HEK293 (cell line): ENCODE measurements around the gene HTRA1.

Experiments
- CTCF ChIA-PET: fragments of 350-600 bp; formaldehyde crosslinking; extraction: SDS; loops from one replicate; lab custom pipeline; 2021; ENCODE audit warnings: antibody characterized with exemption; lab: Yijun Ruan, JAX
- POLR2A ChIA-PET: fragments of 300-600 bp; formaldehyde crosslinking; extraction: SDS; loops from one replicate; lab custom pipeline; 2020; ENCODE audit warnings: antibody characterized with exemption, inconsistent platforms; lab: Yijun Ruan, JAX
- H3K27ac ChIP-seq: fragments of 200-500 bp; sonication (Bioruptor generic); 2 replicates; pipeline ENCODE4 v1.5.1; 2014; ENCODE audit warnings: low read depth, low read length, control low read depth, inconsistent platforms; ENCODE audit errors: extremely low read depth
- H3K36me3 ChIP-seq, 2 experiments: fragments of 200-500 bp in 1 of 2; sonication (Bioruptor generic) in 1 of 2; 1 replicate in 1 of 2; 2 replicates in 1 of 2; pipeline ENCODE4 v1.5.1; 2014 to 2017; ENCODE audit warnings: inconsistent platforms in 2 of 2, low read length in 2 of 2; ENCODE audit not compliant: control insufficient read depth in 2 of 2, insufficient read depth in 1 of 2
- H3K4me1 ChIP-seq: fragments of 200-500 bp; sonication (Bioruptor generic); 2 replicates; pipeline ENCODE4 v1.5.1; 2014; ENCODE audit warnings: mild to moderate bottlenecking, low read length, inconsistent platforms; ENCODE audit not compliant: control insufficient read depth, insufficient read depth
- H3K4me3 ChIP-seq: 2 replicates; pipeline ENCODE4 v1.5.1; 2011; ENCODE audit warnings: low read depth, mild to moderate bottlenecking, control low read depth, low read length, moderate library complexity
- H3K9me3 ChIP-seq: fragments of 200-500 bp; sonication (Bioruptor generic); 2 replicates; pipeline ENCODE4 v1.5.1; 2014; ENCODE audit warnings: low read depth, low read length, inconsistent platforms; ENCODE audit not compliant: control insufficient read depth, insufficient read depth
- EGR2 ChIP-seq: fragments of 450-650 bp; formaldehyde crosslinking; IDR thresholded peaks from 2 replicates; pipeline ENCODE4 v1.5.1; 2016; ENCODE audit warnings: low read depth, missing biosample characterization, missing genetic modification characterization
- GLIS2 ChIP-seq: fragments of 450-650 bp; formaldehyde crosslinking; IDR thresholded peaks from 2 replicates; pipeline ENCODE4 v1.5.1; 2016; ENCODE audit warnings: missing biosample characterization, missing genetic modification characterization
- IKZF3 ChIP-seq: fragments of 450-650 bp; IDR thresholded peaks from 2 replicates; pipeline ENCODE4 v1.5.0; 2018; ENCODE audit warnings: missing biosample characterization, mild to moderate bottlenecking, missing genetic modification characterization, moderate library complexity
- KLF1 ChIP-seq: fragments of 450-650 bp; formaldehyde crosslinking; IDR thresholded peaks from 2 replicates; pipeline ENCODE4 v1.5.1; 2016; ENCODE audit warnings: missing biosample characterization, missing genetic modification characterization
- OSR2 ChIP-seq: fragments of 450-650 bp; formaldehyde crosslinking; IDR thresholded peaks from 2 replicates; pipeline ENCODE4 v1.5.1; 2016; ENCODE audit warnings: missing biosample characterization, missing genetic modification characterization
- ZFHX2 ChIP-seq: fragments of 450-650 bp; formaldehyde crosslinking; conservative IDR thresholded peaks from 2 replicates; pipeline ENCODE4 v1.5.1; 2016; ENCODE audit warnings: missing biosample characterization, missing genetic modification characterization
- ZFP3 ChIP-seq: fragments of 450-650 bp; formaldehyde crosslinking; IDR thresholded peaks from 2 replicates; pipeline ENCODE4 v1.5.1; 2016; ENCODE audit warnings: low read depth, missing biosample characterization, missing genetic modification characterization
- ZFP37 ChIP-seq: fragments of 450-650 bp; formaldehyde crosslinking; IDR thresholded peaks from 2 replicates; pipeline ENCODE4 v1.5.1; 2016; ENCODE audit warnings: missing biosample characterization, missing genetic modification characterization
- ZNF433 ChIP-seq: fragments of 450-650 bp; formaldehyde crosslinking; IDR thresholded peaks from 2 replicates; pipeline ENCODE4 v1.5.1; 2016; ENCODE audit warnings: missing biosample characterization, missing genetic modification characterization, low read depth
- ZNF449 ChIP-seq: fragments of 450-650 bp; formaldehyde crosslinking; IDR thresholded peaks from 2 replicates; pipeline ENCODE4 v1.5.1; 2017; ENCODE audit warnings: missing biosample characterization, mild to moderate bottlenecking, missing genetic modification characterization, moderate library complexity
- ZNF488 ChIP-seq: fragments of 450-650 bp; formaldehyde crosslinking; IDR thresholded peaks from 2 replicates; pipeline ENCODE4 v1.5.1; 2016; ENCODE audit warnings: missing biosample characterization, missing genetic modification characterization
- ZNF501 ChIP-seq: fragments of 450-650 bp; formaldehyde crosslinking; IDR thresholded peaks from 2 replicates; pipeline ENCODE4 v1.5.1; 2016; ENCODE audit warnings: missing biosample characterization, missing genetic modification characterization
- ZNF510 ChIP-seq: fragments of 450-650 bp; formaldehyde crosslinking; IDR thresholded peaks from 2 replicates; pipeline ENCODE4 v1.5.1; 2018; ENCODE audit warnings: mild to moderate bottlenecking, missing genetic modification characterization, missing biosample characterization; ENCODE audit not compliant: insufficient replicate concordance
- ZNF596 ChIP-seq: fragments of 450-650 bp; IDR thresholded peaks from 2 replicates; pipeline ENCODE4 v1.5.0; 2018; ENCODE audit warnings: missing biosample characterization, mild to moderate bottlenecking, missing genetic modification characterization, moderate library complexity
- ZXDB ChIP-seq: fragments of 450-650 bp; formaldehyde crosslinking; IDR thresholded peaks from 2 replicates; pipeline ENCODE4 v1.5.1; 2016; ENCODE audit warnings: missing biosample characterization, missing genetic modification characterization

Gene HTRA1

DNA sequence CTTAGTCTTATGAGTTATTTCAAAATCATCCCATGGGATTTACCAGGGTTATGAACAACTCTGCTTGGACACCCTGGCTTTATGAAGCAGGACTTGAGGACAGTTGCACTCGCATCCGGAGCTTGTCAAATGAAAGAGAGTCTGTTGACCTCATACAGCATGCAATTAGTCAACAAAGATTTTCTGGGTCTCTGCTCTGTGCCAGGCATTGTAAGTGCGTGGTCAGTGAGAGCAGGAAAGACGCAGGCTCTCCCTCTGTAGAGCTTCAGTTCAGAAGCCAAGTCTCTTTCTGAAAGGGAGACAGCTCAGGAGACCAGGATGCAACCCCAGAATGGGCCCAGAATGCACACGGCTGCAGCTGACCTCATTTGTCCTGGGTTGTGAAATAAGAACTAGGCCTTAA lies 53.7 kb downstream of the HTRA1 start:
- no peak overlapping the region for H3K27ac ChIP-seq
- H3K36me3 ChIP-seq: no peaks in the 10 kb centered on the region
- H3K4me3 ChIP-seq: no peak overlapping the region
- no peaks in the 10 kb centered on the region for H3K9me3 ChIP-seq
- POLR2A ChIA-PET: no interaction called here
- CTCF ChIA-PET: interaction anchor here (0.6 to 1.0 kb wide), 3 partner anchors 50 to 247 kb away, joined by 3 to 4 read pairs (median 3); no protein-coding TSS in a partner anchor
- TF ChIP-seq KLF1 (tag by site-specific recombination) (no peak), ZNF449 (tag by site-specific recombination) (no peak), ZNF510 (tag by site-specific recombination) (no peak), ZNF488 (tag by site-specific recombination) (no peak), ZXDB (tag by site-specific recombination) (no peak), IKZF3 (tag by site-specific recombination) (no peak), ZNF433 (tag by site-specific recombination) (no peak), ZFP37 (tag by site-specific recombination) (no peak), GLIS2 (tag by site-specific recombination) (no peak)
- no peaks in the 10 kb centered on the region for H3K4me1 ChIP-seq

DNA sequence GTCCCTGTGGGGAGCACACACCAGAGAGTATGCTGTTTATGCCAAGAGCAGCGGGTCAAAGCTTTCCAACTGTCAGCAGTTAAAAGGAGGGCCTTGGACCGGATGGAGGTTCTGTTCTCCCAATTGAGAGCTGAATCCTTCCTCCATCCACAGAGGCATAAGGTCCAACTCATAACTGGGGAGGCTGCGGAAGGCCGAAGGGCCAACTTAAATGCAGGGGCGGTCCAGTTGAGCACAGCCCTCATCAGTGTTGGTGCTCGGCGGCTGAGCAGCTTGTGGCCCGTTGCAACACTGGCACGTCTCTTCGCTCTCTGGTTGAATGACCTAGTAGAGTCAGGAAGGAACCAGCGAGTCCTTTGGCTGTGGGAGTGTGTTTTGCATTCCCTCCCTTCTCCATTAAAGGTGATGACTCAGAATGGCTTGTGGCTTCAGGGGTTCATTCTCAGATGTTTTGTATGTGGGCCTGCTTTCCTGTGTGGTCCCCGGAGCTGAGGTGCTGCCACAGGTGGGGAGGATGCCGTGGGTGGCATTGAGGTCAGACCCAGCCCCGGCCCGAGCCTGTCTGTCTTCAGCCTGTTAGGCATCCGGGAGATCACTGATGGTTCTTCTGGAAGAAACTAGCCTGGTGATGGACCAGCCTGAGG lies 54.4 kb downstream of the HTRA1 start:
- Histone ChIP-seq H3K9me3 (no peaks in the 10 kb centered on the region), H3K36me3 (no peaks in the 10 kb centered on the region), H3K27ac (no peak overlapping the region), H3K4me3 (no peak overlapping the region), H3K4me1 (no peaks in the 10 kb centered on the region)
- POLR2A ChIA-PET: no interaction called here
- TF ChIP-seq EGR2 (tag by site-specific recombination) (peak; percentile 55), ZNF596 (no peak), ZFHX2 (tag by site-specific recombination) (peak; percentile 60), ZNF501 (no peak), ZFP3 (tag by site-specific recombination) (no peak)
- CTCF ChIA-PET: interaction anchor here (0.6 to 1.1 kb wide), 2 partner anchors 50 to 79 kb away, joined by 3 to 8 read pairs; no protein-coding TSS in a partner anchor

DNA sequence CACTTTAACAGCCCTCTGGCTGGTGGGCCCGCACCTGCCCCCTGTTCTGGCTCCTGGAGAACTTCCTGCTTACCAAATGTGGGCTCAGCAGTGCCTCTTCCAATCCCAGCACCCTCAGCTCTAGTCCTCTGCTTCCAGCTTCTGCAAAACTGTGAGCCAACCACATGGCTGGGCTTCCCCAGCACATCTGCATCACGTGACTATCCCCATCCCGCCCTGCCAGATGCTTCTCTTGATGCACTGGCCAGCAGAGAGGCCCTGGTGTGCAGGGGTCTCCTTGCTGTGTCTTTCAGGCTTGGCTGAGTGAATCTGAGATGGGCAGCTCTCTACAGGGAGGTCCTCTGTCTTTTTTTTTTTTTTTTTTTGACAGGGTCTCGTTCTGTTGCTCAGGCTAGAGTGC lies 55.4 kb downstream of the HTRA1 start:
- ChIA-PET CTCF (interaction anchor here (1.1 kb wide), 1 partner anchor 49 kb away, joined by 8 read pairs; no protein-coding TSS in a partner anchor), POLR2A (no interaction called here)
- Histone ChIP-seq H3K4me3 (no peak overlapping the region), H3K36me3 (no peaks in the 10 kb centered on the region), H3K4me1 (no peaks in the 10 kb centered on the region), H3K27ac (no peak overlapping the region), H3K9me3 (no peaks in the 10 kb centered on the region)
- TF ChIP-seq OSR2 (tag by site-specific recombination) (no peak), ZNF449 (tag by site-specific recombination) (0 out of 2 replicates have a peak, but pooled peaks have one; percentile 59)
